GM12878 (cell line): ENCODE measurements around the gene ODAD2. TPM values are rescaled to one million over a fixed set of nuclear protein-coding genes. Genes with fewer than 3 reads are reported as not detected.

ENCODE experiments used
- ATAC-seq: fragments of 200-7000 bp; cut with Tn5 transposase; 3 replicates; pipeline ENCODE4 v1.9.1; 2020; ENCODE audit warnings: mild to moderate bottlenecking, moderate library complexity
- BruUV-seq: library from RNA; stranded (reverse); fragments of 400-500 nt; replicated peaks from 2 replicates; lab custom pipeline; 2021; lab: Mats Ljungman, UMichigan
- CTCF ChIA-PET: fragments of 300-600 bp; sonication (Branson Sonifier 250); formaldehyde crosslinking; extraction: SDS; loops from one replicate; lab custom pipeline; 2021; ENCODE audit warnings: inconsistent platforms; lab: Yijun Ruan, JAX
- POLR2A ChIA-PET: fragments of 350-600 bp; formaldehyde crosslinking; extraction: SDS; loops from one replicate; lab custom pipeline; 2021; ENCODE audit warnings: inconsistent platforms; lab: Charles Lee
- RAD21 ChIA-PET: fragments of 300-600 bp; sonication (Branson Sonifier 250); formaldehyde crosslinking; loops from one replicate; lab custom pipeline; 2023; ENCODE audit warnings: antibody characterized with exemption; ENCODE audit not compliant: unreplicated experiment; lab: Charles Lee
- SMC1A ChIA-PET: fragments of 300-600 bp; sonication (Branson Sonifier 250); formaldehyde crosslinking; loops from one replicate; lab custom pipeline; 2023; ENCODE audit not compliant: unreplicated experiment, uncharacterized antibody; lab: Charles Lee
- DNase-seq: peaks from one replicate; pipeline ENCODE4 v3.0.0-alpha.2; 2011; ENCODE audit warnings: low read depth, low spot score
- FAIRE-seq: peaks from 3 replicates; lab custom pipeline; 2011; peaks lifted over from hg19 to GRCh38; lab: Jason Lieb, UNC
- H2AFZ ChIP-seq: 2 replicates; pipeline ENCODE4 v1.6.0; 2011; ENCODE audit warnings: low read depth, low read length, control low read depth; ENCODE audit not compliant: control insufficient read depth
- H3K27ac ChIP-seq: 2 replicates; pipeline ENCODE4 v1.5.1; 2011; ENCODE audit warnings: control low read depth; ENCODE audit not compliant: control insufficient read depth, insufficient read depth
- H3K27me3 ChIP-seq, 2 experiments: replicated peaks in 1 of 2; 2 replicates each; pipeline versions ENCODE4 v1.6.0 to v1.6.1; 2011; ENCODE audit warnings: low read length in 1 of 2; ENCODE audit not compliant: control insufficient read depth in 2 of 2, insufficient read depth in 2 of 2
- H3K36me3 ChIP-seq, 2 experiments: 2 replicates each; pipeline ENCODE4 v1.5.1; 2011; ENCODE audit warnings: low read length in 1 of 2; ENCODE audit not compliant: control insufficient read depth in 2 of 2, insufficient read depth in 2 of 2
- H3K4me1 ChIP-seq: 2 replicates; pipeline ENCODE4 v1.6.1; 2011; ENCODE audit warnings: mild to moderate bottlenecking, low read length, moderate library complexity, mixed read lengths; ENCODE audit not compliant: control insufficient read depth, insufficient read depth
- H3K4me2 ChIP-seq: 2 replicates; pipeline ENCODE4 v1.6.0; 2011; ENCODE audit warnings: control low read depth; ENCODE audit not compliant: control insufficient read depth, insufficient read depth
- H3K4me3 ChIP-seq: fragments of 200-600 bp; sonication (generic); 2 replicates; pipeline ENCODE4 v1.5.1; 2016
- H3K79me2 ChIP-seq: 2 replicates; pipeline ENCODE4 v1.6.0; 2011; ENCODE audit warnings: low read length; ENCODE audit not compliant: control insufficient read depth, insufficient read depth
- H3K9ac ChIP-seq: 2 replicates; pipeline ENCODE4 v1.8.0; 2011; ENCODE audit warnings: low read length, control low read depth, mixed read lengths; ENCODE audit not compliant: control insufficient read depth, insufficient read depth
- H3K9me3 ChIP-seq: replicated peaks from 3 replicates; pipeline ENCODE4 v1.5.1; 2011; ENCODE audit warnings: mild to moderate bottlenecking, low read length; ENCODE audit not compliant: control insufficient read depth, insufficient read depth
- H4K20me1 ChIP-seq: 2 replicates; pipeline ENCODE4 v1.6.0; 2011; ENCODE audit not compliant: control insufficient read depth, insufficient read depth
- ATF7 ChIP-seq: fragments of 450-650 bp; IDR thresholded peaks from 2 replicates; pipeline ENCODE4 v1.6.1; 2016; ENCODE audit warnings: low read depth, mild to moderate bottlenecking
- BRCA1 ChIP-seq: IDR thresholded peaks from 2 replicates; pipeline ENCODE4 v1.6.1; 2011; ENCODE audit warnings: low read depth, low read length, improper control_type of control experiment
- CBX3 ChIP-seq: fragments of 200-600 bp; sonication (generic); IDR thresholded peaks from 2 replicates; pipeline ENCODE4 v1.6.1; 2016; ENCODE audit warnings: low read depth, borderline replicate concordance
- CREM ChIP-seq: IDR thresholded peaks from 2 replicates; pipeline ENCODE4 v1.6.1; 2014; ENCODE audit warnings: antibody characterized with exemption, low read depth
- IRF4 ChIP-seq: IDR thresholded peaks from 2 replicates; pipeline ENCODE4 v1.6.1; 2011; ENCODE audit warnings: low read depth, low read length
- SMAD5 ChIP-seq: IDR thresholded peaks from 2 replicates; pipeline ENCODE4 v1.6.1; 2016; ENCODE audit warnings: antibody characterized with exemption, low read depth
- SMARCA5 ChIP-seq: fragments of 450-650 bp; IDR thresholded peaks from 2 replicates; pipeline ENCODE4 v1.6.1; 2017; ENCODE audit warnings: mild to moderate bottlenecking
- ZBED1 ChIP-seq: IDR thresholded peaks from 2 replicates; pipeline ENCODE4 v1.6.1; 2016; ENCODE audit warnings: borderline replicate concordance
- WGBS: methylation state at CpG from one replicate; pipeline ENCODE4 v1.1.6; 2016; ENCODE audit warnings: low lambda C conversion rate; ENCODE audit not compliant: insufficient replicate concordance, insufficient coverage; ENCODE audit errors: missing lambda C conversion rate; 5-methylcytosine and 5-hydroxymethylcytosine counted together
- in situ Hi-C: fragments of 300-500 bp; cut with MboI; formaldehyde crosslinking; loops from 9 replicates; pipeline ENCODE4 v1.14.3; 2018; ENCODE audit warnings: mixed read lengths
- intact Hi-C: fragments of 100-400 bp; cut with micrococcal nuclease; formaldehyde crosslinking; loops from one replicate; pipeline ENCODE4 v1.14.2; 2022; ENCODE audit not compliant: unreplicated experiment
- polyA plus RNA-seq, 11 experiments: library from polyadenylated mRNA; depleted of rRNA in 4 of 11; unstranded in 6 of 11; stranded (reverse) in 5 of 11; fragments of >200 nt; fragmentation: Nextera tagmentation in 4 of 11; fragmentation: Illumina TruSeq in 1 of 11; extraction: Ambion mirVana in 4 of 11; extraction: Trizol in 1 of 11; gene quantifications; 1 replicate in 1 of 11; 2 replicates in 10 of 11; pipeline versions ENCODE4 v1.2.1 to v1.2.3, GENCODE V29; 2011 to 2016; ENCODE audit warnings: inconsistent platforms in 2 of 11, missing spikeins in 2 of 11, low read depth in 1 of 11
- total RNA-seq, 4 experiments: library from RNA; depleted of rRNA in 3 of 4; stranded (reverse); fragments of >200 nt in 3 of 4; fragmentation: Illumina TruSeq in 1 of 4; extraction: Trizol in 1 of 4; gene quantifications; 2 replicates each; pipeline versions ENCODE4 v1.2.1 to v1.2.3, GENCODE V29; 2013 to 2021
- TF ChIP-seq, protein P1 (sequence below): fragments of 150-350 bp; IDR thresholded peaks from 2 replicates; pipeline ENCODE4 v1.6.1; 2014; ENCODE audit warnings: mild to moderate bottlenecking, low read depth, low read length
- TF ChIP-seq, protein P2 (sequence below): fragments of 450-650 bp; IDR thresholded peaks from 2 replicates; pipeline ENCODE4 v1.6.1; 2017; ENCODE audit warnings: mild to moderate bottlenecking, moderate library complexity
- TF ChIP-seq, protein P3 (sequence below): IDR thresholded peaks from 2 replicates; pipeline ENCODE4 v1.6.1; 2011; ENCODE audit warnings: borderline replicate concordance, low read depth, mild to moderate bottlenecking, moderate library complexity, mixed read lengths, low read length; ENCODE audit not compliant: insufficient read depth; ENCODE audit errors: extremely low read length

The ODAD2 gene
- total and polyA plus RNA-seq, 10 of the 15 experiments (the other 5 are each of a cell fraction or from before 2014, with no cell fraction given) = not detected

- ATAC-seq (no peak), FAIRE-seq (no peak), DNase-seq (no peak)
- no peak overlapping the region for H2AFZ ChIP-seq
- H3K4me3 ChIP-seq = no peak overlapping the region
- TF ChIP-seq CREM = no peak
- TF ChIP-seq, protein P1, sequence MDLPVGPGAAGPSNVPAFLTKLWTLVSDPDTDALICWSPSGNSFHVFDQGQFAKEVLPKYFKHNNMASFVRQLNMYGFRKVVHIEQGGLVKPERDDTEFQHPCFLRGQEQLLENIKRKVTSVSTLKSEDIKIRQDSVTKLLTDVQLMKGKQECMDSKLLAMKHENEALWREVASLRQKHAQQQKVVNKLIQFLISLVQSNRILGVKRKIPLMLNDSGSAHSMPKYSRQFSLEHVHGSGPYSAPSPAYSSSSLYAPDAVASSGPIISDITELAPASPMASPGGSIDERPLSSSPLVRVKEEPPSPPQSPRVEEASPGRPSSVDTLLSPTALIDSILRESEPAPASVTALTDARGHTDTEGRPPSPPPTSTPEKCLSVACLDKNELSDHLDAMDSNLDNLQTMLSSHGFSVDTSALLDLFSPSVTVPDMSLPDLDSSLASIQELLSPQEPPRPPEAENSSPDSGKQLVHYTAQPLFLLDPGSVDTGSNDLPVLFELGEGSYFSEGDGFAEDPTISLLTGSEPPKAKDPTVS = no peak
- no peak for TF ChIP-seq SMARCA5
- no peak for TF ChIP-seq ZBED1
- TF ChIP-seq CBX3 = no peak
- no peak for TF ChIP-seq SMAD5
- no peak for TF ChIP-seq ATF7
- TF ChIP-seq, protein P2, sequence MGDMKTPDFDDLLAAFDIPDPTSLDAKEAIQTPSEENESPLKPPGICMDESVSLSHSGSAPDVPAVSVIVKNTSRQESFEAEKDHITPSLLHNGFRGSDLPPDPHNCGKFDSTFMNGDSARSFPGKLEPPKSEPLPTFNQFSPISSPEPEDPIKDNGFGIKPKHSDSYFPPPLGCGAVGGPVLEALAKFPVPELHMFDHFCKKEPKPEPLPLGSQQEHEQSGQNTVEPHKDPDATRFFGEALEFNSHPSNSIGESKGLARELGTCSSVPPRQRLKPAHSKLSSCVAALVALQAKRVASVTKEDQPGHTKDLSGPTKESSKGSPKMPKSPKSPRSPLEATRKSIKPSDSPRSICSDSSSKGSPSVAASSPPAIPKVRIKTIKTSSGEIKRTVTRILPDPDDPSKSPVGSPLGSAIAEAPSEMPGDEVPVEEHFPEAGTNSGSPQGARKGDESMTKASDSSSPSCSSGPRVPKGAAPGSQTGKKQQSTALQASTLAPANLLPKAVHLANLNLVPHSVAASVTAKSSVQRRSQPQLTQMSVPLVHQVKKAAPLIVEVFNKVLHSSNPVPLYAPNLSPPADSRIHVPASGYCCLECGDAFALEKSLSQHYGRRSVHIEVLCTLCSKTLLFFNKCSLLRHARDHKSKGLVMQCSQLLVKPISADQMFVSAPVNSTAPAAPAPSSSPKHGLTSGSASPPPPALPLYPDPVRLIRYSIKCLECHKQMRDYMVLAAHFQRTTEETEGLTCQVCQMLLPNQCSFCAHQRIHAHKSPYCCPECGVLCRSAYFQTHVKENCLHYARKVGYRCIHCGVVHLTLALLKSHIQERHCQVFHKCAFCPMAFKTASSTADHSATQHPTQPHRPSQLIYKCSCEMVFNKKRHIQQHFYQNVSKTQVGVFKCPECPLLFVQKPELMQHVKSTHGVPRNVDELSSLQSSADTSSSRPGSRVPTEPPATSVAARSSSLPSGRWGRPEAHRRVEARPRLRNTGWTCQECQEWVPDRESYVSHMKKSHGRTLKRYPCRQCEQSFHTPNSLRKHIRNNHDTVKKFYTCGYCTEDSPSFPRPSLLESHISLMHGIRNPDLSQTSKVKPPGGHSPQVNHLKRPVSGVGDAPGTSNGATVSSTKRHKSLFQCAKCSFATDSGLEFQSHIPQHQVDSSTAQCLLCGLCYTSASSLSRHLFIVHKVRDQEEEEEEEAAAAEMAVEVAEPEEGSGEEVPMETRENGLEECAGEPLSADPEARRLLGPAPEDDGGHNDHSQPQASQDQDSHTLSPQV = no peak
- TF ChIP-seq IRF4 = no peak
- TF ChIP-seq, protein P3, sequence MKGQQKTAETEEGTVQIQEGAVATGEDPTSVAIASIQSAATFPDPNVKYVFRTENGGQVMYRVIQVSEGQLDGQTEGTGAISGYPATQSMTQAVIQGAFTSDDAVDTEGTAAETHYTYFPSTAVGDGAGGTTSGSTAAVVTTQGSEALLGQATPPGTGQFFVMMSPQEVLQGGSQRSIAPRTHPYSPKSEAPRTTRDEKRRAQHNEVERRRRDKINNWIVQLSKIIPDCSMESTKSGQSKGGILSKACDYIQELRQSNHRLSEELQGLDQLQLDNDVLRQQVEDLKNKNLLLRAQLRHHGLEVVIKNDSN = no peak
- no peak for TF ChIP-seq BRCA1
- H3K9me3 ChIP-seq = no peaks in the 10 kb centered on the region
- SMC1A ChIA-PET = no interaction called here
- H3K36me3 ChIP-seq = no peaks in the 10 kb centered on the region
- POLR2A ChIA-PET = no interaction called here
- 0% methylated on average over 1 of the region's 1 CpG for WGBS
- no peak overlapping the region for H3K4me2 ChIP-seq
- intact Hi-C loops = no loop called here
- no peak overlapping the region for H3K27ac ChIP-seq
- H4K20me1 ChIP-seq = no peaks in the 10 kb centered on the region
- CTCF ChIA-PET = no interaction called here
- H3K9ac ChIP-seq = no peak overlapping the region
- BruUV-seq = no TSS peak
- in situ Hi-C loops = no loop called here
- H3K79me2 ChIP-seq = no peaks in the 10 kb centered on the region
- no peaks in the 10 kb centered on the region for H3K4me1 ChIP-seq
- RAD21 ChIA-PET = no interaction called here
- no peaks in the 10 kb centered on the region; a peak in 1 of 4 replicates for H3K27me3 ChIP-seq
Measured at GRCh38 chr10:27794157-27794556, 204.7 kb downstream of the ODAD2 start.
